Right lobe of liver (tissue), 6 donors: ENCODE results near the gene IQCH. TPM values are rescaled to one million over a fixed set of nuclear protein-coding genes. Genes with fewer than 3 reads are reported as not detected.

ENCODE experiments used
- ATAC-seq, 4 donors: fragments of 200-7000 bp; cut with Tn5 transposase; one replicate each; pipeline ENCODE4 v1.9.1; 2020; ENCODE audit warnings: mild to moderate bottlenecking in 4 of 4, moderate library complexity in 4 of 4
- DNase-seq, 3 donors: peaks; one replicate each; pipeline ENCODE4 v3.0.0-alpha.2; 2020
- H3K27ac ChIP-seq, 3 donors: fragments of 200-600 bp; one replicate each; pipeline ENCODE4 v1.8.0; 2022
- H3K27me3 ChIP-seq, 2 donors: fragments of 200-600 bp; one replicate each; pipeline ENCODE4 v1.8.0; 2022
- H3K36me3 ChIP-seq, 4 donors: fragments of 200-600 bp; sonication (generic) in 1 of 4; one replicate each; pipeline versions ENCODE4 v1.5.1 to v1.8.0; 2017 to 2022; ENCODE audit warnings: control low read depth in 1 of 4
- H3K4me1 ChIP-seq, 4 donors: fragments of 200-600 bp; sonication (generic) in 1 of 4; one replicate each; pipeline versions ENCODE4 v1.5.1 to v1.8.0; 2017 to 2022; ENCODE audit warnings: control low read depth in 1 of 4
- H3K4me3 ChIP-seq, 3 donors: fragments of 200-600 bp; one replicate each; pipeline ENCODE4 v1.8.0; 2022
- H3K9me3 ChIP-seq, 4 donors: fragments of 200-600 bp; sonication (generic) in 1 of 4; one replicate each; pipeline versions ENCODE4 v1.5.1 to v1.8.0; 2017 to 2022; ENCODE audit warnings: control low read depth in 1 of 4
- POLR2A ChIP-seq: fragments of 450-650 bp; IDR thresholded peaks from one replicate; pipeline ENCODE4 v1.6.1; 2017; ENCODE audit warnings: antibody characterized with exemption, mild to moderate bottlenecking
- WGBS: methylation state at CpG from one replicate; pipeline ENCODE4 v1.1.6; 2018; ENCODE audit warnings: low coverage, low lambda C conversion rate; ENCODE audit not compliant: insufficient coverage; ENCODE audit errors: missing lambda C conversion rate; 5-methylcytosine and 5-hydroxymethylcytosine counted together
- intact Hi-C, 2 donors: fragments of 100-400 bp; cut with DNase I; formaldehyde crosslinking; loops; one replicate each; pipeline versions ENCODE4 v1.11.2 to v1.14.1; 2022
- total RNA-seq, 6 experiments: library from RNA; depleted of rRNA in 2 of 6; stranded (reverse); fragments of >200 nt in 2 of 6; fragmentation: NEBNext Ultra II Directional in 3 of 6; extraction: Animal tissue kit (Norgen Biotek cat#: 25700) in 3 of 6; gene quantifications; one replicate each; pipeline versions ENCODE4 v1.1.0 to v1.2.4, GENCODE V29; 2016 to 2023
- TF ChIP-seq, protein P1 (sequence below), 4 donors: fragments of 200-600 bp in 3 of 4; fragments of 450-650 bp in 1 of 4; IDR thresholded peaks; one replicate each; pipeline versions ENCODE4 v1.5.1 to v1.8.0; 2016 to 2022; ENCODE audit warnings: antibody characterized with exemption in 4 of 4, mild to moderate bottlenecking in 2 of 4
- donor health status: DM: no; HTN: yes; CAD: no.
- donor health status: DM: no; HTN: no; CAD: no.
- donor health status: DM: no; HTN: no; CAD: no.
- donor health status: DM: no; HTN: yes; CAD: no.
- donor health status: DM: no; HTN: yes; CAD: no.

The IQCH gene
- total RNA-seq, 6 experiments from 2014 or later: 0.91 to 2.3 (median 1.4) TPM

DNA sequence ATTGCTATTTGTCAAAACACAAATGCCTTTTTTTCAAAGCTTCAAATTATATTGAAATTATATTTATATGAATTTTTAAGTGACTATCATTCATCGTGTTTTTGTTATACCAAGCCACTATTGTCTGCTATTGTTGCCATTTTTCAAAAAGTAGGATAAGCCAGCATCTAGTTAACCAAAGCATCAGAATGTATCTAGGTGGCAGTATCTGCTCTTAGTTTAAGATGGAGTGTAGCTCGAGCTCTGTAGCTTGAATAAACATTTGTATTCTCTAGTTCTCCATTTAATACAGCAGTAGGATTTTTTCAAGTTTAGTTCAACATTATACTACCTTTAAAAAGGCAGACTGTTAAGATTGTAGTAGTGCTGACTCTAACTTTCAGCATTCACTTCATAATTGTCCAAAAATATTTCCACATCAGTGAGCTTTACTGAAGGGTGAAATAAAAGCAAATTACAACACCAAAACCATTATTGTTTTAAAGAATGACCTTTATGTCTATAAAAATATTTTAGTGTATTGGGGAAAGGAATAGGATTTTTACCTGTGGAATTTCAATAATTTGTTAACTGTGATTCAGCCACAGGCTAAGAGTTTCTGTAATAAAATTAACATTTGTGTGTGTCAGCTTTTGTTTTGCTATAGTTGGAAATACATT is 246.7 kb downstream of the IQCH start:
- DNase-seq: no peak

DNA sequence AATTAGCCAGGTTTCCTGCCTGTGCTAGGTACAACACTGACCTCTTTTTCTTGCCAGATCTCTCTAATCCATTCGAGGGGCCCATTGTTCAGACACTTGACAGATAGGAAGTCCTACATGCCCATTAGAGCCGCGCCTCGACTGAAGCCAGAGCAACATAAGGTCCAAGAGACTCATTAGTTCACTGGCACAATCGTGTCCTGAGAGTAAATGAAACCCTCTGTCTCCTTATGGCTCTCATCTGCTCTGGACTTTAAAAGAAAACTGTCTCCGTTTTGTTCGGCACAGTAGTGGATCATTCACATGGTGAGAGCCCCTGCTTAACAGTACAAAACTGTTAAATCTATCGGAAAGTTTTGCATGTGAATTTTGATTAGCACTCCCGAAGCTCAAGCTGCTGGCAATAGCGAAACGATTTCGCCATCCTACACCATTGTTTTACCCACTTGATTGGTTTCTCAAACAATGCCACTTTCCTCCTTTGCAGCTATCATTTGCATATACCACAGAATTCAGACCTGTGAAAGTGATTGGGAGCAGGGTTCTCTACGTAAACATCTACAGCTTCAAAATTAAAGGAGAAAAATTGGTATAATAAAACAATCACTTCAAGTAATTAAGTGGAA is 247.4 kb downstream of the IQCH start:
- no peaks in the 10 kb centered on the region for H3K4me1 ChIP-seq
- 64% methylated on average over 12 of the region's 13 CpGs for WGBS
- intact Hi-C loops: loop anchor here in 1 of 2 donors (10.0 kb wide), 1 partner anchor 333 kb away; no protein-coding TSS in a partner anchor
- H3K4me3 ChIP-seq: no peak overlapping the region
- no peaks in the 10 kb centered on the region for H3K36me3 ChIP-seq
- no peaks in the 10 kb centered on the region for H3K27me3 ChIP-seq
- TF ChIP-seq POLR2A: no peak
- TF ChIP-seq, protein P1, sequence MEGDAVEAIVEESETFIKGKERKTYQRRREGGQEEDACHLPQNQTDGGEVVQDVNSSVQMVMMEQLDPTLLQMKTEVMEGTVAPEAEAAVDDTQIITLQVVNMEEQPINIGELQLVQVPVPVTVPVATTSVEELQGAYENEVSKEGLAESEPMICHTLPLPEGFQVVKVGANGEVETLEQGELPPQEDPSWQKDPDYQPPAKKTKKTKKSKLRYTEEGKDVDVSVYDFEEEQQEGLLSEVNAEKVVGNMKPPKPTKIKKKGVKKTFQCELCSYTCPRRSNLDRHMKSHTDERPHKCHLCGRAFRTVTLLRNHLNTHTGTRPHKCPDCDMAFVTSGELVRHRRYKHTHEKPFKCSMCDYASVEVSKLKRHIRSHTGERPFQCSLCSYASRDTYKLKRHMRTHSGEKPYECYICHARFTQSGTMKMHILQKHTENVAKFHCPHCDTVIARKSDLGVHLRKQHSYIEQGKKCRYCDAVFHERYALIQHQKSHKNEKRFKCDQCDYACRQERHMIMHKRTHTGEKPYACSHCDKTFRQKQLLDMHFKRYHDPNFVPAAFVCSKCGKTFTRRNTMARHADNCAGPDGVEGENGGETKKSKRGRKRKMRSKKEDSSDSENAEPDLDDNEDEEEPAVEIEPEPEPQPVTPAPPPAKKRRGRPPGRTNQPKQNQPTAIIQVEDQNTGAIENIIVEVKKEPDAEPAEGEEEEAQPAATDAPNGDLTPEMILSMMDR (IDR thresholded peaks at IDR 0.05): no peak
- no peak overlapping the region for H3K27ac ChIP-seq
- H3K9me3 ChIP-seq: no peaks in the 10 kb centered on the region
- no peak for ATAC-seq
- DNase-seq: no peak

More for the DNA sequence above, 246.7 kb downstream of the IQCH start:
- intact Hi-C loops: loop anchor here in 1 of 2 donors (10.0 kb wide), 1 partner anchor 333 kb away; no protein-coding TSS in a partner anchor
- ATAC-seq: peak; percentile 74 to 84 (median 81)
- no peaks in the 10 kb centered on the region for H3K27me3 ChIP-seq
- no peak overlapping the region for H3K4me3 ChIP-seq
- TF ChIP-seq, protein P1 (IDR thresholded peaks at IDR 0.05): peak; percentile 28 to 51 (median 41)
- TF ChIP-seq POLR2A: no peak
- no peak overlapping the region for H3K27ac ChIP-seq
- no peaks in the 10 kb centered on the region for H3K4me1 ChIP-seq
- 21% methylated on average over 2 of the region's 2 CpGs for WGBS
- no peaks in the 10 kb centered on the region for H3K9me3 ChIP-seq
- no peaks in the 10 kb centered on the region for H3K36me3 ChIP-seq

DNA sequence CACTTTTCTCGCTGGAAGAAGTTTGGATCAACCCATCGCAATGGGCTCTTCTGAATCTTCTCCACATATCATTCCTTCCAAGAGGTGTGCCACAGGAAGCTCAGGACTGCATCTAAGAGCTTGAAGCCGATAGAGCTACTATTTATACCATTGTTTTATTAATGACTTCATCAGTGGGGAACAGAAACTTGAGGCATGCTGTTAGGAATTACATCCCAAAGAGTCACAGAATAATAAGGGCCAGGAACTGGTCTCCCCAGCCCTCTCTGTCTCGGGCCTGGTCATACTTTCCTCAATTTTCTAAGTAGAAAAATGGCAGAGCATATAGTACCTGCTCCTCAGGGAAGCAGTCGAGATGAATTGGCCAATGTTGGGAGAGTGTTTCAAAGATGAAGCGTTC is 249.5 kb downstream of the IQCH start:
- Histone ChIP-seq H3K36me3 (no peaks in the 10 kb centered on the region), H3K27ac (no peak overlapping the region), H3K4me3 (no peak overlapping the region), H3K9me3 (no peaks in the 10 kb centered on the region), H3K4me1 (no peaks in the 10 kb centered on the region), H3K27me3 (no peaks in the 10 kb centered on the region)
- 84% methylated on average over 4 of the region's 6 CpGs for WGBS
- TF ChIP-seq, protein P1 (IDR thresholded peaks at IDR 0.05): no peak
- TF ChIP-seq POLR2A: no peak
- DNase-seq (no peak), ATAC-seq (no peak)
- intact Hi-C loops: loop anchor here in 1 of 2 donors (10.0 kb wide), 1 partner anchor 331 kb away; no protein-coding TSS in a partner anchor

DNA sequence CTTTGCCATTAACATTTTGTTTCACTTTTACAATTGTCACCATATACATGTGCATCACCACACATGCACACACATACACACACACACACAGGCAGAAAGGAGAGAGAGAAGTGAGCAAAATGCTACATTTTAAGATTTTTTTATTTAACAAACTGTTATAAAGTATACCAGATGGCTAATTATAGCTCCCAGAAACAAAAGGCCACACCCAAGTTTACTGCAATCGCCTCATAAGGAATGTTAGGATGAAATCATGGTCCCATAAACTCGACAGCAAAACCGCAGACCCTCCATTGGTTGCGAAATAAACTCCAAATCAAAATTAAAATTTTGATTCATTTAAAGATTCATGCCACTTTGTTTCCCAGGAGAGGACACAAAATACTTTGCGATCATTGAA is 250.2 kb downstream of the IQCH start:
- WGBS: 78% methylated on average over 5 of the region's 5 CpGs
- ATAC-seq: no peak
- Histone ChIP-seq H3K9me3 (no peaks in the 10 kb centered on the region), H3K4me3 (no peak overlapping the region), H3K4me1 (no peaks in the 10 kb centered on the region), H3K27me3 (no peaks in the 10 kb centered on the region), H3K36me3 (no peaks in the 10 kb centered on the region), H3K27ac (no peak overlapping the region)
- TF ChIP-seq POLR2A: no peak
- TF ChIP-seq, protein P1 (IDR thresholded peaks at IDR 0.05): no peak
- DNase-seq: no peak
- intact Hi-C loops: loop anchor here in 1 of 2 donors (10.0 kb wide), 1 partner anchor 330 kb away; no protein-coding TSS in a partner anchor
